ENCODE measurements around the gene ARL4C.
A peak's percentile ranks its signal among the peaks of the same experiment; 100 is the strongest.

The ARL4C gene, protein sequence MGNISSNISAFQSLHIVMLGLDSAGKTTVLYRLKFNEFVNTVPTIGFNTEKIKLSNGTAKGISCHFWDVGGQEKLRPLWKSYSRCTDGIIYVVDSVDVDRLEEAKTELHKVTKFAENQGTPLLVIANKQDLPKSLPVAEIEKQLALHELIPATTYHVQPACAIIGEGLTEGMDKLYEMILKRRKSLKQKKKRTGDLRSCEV

DNA sequence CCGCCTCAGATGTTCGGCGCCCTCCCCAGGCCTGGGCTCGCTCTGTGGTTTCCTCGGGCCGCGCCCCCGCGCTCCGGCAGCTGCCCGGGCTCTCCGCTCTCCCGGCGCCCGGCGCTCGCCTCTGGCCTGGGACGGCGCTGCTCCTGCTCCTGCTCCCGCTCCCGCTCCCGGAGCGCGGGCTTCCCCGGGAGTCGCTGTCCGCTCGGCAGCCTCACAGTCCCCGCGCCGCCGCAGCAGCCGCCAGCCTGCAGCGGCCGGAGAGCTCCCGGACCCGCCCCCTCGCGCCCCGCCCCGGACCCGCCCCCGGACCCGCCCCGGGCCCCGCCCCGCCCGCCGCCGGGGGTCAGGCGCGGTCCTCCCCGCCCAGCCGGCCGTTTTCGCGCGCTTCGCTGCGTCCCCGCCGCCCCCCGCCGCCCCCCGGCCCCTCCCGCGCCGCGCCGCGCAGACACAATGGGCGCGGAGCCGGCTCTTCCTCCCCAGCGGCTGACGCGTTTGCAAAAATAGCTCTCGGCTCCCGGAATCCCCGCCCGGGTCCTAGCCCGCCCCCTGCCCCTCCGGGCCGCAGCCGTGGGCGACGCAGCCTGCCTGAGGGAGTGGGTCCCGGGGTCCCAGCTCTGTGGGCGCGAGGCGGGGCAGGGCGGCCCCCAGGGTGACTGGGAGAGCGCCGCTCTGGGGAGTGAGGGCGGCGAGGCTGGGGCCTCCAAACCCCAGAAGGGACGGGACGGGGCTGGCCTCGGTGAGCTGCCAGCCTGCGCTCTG lies at the start of gene ARL4C:
ARL4C (minus strand) TSS at position 247 of the 759 bp plus-strand sequence. CDS start 495 bp downstream, outside the sequence.
- peak; percentile 57 for DNase-seq

DNA sequence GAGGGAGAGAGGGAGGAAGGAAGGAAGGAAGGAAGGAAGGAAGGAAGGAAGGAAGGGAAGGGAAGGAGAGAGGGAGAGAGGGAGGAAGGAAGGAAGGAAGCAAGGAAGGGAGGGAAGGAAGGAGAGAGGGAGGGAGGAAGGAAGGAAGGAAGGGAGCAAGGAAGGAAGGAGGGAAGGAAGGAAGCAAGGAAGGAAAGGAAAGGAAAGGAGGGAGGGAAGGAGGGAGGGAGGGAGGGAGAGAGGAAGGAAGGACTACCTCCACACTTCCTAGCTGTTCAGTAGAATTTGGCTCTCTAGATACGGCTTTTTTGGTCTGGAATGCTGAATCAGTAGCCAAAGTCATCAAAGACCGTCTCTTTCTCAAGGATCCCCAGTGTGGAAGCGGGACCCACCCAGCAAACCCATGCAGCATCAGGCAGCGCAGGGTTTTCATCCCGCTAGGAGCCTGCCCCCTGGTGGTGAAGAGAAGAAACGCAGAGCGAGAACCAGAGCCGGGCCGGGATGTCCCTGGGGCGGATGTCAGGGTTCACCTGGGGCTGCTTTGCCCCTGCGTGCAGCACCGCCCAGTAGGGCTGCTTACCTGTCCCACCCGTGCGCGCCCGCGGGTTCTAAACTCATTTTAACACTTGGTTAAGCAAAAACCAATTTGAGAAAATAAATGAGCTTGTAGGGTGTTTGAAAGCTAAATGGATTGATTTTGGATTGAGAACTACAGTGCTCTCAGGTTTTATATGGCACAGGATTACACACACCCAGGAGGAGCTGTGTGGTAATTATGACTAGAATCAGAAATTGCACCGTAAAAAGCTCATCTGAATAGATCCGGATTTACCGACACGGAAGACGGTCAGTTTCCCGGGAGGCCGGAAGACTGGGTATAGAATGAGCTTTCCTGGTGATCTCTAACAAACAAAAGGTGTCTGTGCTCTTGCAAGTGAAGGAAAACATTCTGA lies 48.1 kb upstream of the ARL4C start:
- peak; percentile 81 for DNase-seq

DNA sequence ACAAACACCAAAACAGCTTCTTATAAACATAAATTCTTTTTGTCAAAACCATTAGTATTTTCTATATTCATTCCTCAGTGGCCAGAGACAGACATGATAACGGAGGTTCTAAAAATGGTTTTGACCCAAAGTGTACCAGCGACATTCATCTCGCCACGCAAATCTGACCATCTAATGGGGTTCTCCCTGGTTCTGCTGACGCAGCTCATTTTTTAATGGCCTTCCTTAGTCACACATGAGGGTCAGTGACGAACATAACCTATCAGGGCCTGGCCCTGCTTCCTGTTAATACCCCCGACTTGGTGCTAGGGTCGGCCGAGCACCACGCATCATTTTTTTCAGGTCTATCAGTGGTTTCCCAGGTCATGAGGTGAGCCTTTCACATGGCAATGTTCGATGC lies 45.9 kb upstream of the ARL4C start:
- no peak for DNase-seq

DNA sequence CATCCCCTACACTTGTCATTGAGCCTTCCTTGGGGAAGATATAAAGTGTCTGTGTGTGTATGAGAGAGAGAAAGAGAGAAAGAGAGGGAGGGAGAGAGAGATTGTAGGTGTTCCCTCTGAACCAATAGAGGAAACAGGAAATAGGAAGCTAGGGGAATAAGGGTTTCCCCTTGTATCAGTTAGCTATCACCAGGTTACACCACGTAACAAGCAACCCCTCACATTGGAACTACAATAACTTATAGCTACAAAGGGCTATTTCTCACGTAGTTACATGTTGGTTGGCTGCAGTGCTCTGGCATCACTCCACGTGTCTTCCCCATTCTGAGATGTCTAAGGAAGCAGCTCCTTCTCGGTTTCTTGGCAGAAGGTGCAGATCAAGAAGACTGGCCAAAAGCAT lies 41.0 kb upstream of the ARL4C start:
- no peak for DNase-seq

DNA sequence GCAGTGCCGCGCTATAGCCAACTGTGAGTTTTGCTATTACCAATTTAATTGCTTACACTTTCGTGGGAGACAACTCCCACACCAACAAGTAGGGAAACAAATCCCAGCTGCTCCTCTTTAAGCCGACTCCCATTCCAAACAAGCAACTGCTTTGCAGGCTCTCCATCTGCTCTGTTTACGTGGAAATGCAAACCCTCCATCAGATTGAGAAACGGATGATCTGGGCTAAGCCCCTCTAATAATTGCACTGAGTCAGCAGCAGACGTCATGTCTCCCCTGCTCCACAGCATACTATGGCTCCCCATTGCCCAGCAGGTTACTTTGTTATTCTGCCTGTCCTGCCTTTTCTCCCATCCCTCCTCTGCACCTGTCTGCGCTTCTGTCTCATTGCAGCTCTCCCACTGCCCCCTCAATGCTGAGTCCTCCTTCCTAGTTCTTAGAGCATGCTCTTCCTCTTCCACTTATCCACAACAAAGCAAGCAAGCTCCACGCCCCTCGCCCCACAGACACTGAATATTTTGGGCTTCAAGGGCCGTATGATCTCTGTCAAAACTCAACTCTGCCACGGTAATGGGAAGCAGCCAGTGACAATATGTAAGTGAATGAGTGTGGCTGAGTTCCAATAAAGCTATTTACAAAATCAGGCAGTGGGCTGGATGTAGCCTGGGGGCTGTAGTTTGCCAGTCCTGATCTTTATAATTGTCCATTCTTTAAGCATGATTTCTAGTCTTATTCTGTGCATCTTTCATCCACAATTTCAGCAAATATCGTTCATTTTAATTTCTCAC lies 39.5 kb upstream of the ARL4C start:
- no peak for DNase-seq

DNA sequence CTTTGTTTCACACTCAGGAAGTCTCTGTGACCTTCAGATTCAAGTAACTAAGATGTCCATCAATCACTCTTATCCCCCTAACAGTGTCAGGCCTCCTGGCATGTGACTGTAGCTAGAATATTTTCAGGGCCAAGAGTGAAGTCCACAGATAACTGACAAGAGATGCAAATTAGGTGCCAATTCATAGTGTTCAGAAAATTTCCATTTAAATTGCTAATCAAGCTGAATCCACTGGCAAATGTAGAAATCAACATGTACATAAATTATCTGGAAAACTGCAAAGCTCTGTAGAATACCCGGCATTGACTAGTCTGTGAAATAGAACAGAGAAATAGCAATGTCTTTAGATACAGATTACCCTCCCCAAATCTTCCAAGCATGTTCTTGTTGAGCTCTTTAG lies 38.6 kb upstream of the ARL4C start:
- DNase-seq = no peak

DNA sequence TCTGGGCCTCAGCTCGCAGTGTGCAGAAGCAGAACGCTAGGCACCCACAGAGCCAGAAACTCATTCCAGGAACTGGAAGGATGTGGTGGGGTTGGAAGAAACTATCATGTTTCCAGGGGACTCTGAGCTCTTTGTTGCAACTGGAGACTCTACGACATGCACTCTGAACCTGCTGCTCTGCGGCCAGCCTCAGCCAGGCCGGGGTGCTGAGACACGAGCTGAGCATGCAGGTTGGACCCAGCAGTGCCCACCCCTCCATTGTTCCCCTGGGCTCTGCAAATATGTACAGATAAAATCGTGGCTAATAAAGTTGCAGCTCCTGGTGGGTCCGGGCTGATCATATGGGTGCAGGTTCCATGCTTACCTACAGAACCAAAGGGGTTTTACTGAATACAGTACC lies 37.6 kb upstream of the ARL4C start:
- DNase-seq = no peak

DNA sequence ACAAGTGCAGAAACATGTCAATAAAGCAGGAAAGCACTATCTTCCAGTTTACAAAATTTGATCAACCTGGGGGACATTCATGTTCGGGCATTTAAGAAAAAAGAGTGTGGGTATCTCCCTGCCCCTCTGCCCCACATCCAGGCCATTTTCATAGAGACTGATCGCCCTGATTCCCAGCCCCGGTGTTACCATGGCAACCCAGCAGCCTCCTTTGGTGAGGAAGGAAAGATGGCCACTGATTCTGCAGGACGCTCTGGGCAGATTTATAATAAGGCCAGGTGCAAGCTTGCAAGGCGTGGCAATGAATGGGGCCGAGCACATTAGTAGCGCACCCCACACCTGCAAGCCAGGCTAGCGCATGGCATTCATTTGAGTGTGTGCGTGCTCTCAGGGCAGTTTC lies 36.7 kb upstream of the ARL4C start:
- DNase-seq = no peak

DNA sequence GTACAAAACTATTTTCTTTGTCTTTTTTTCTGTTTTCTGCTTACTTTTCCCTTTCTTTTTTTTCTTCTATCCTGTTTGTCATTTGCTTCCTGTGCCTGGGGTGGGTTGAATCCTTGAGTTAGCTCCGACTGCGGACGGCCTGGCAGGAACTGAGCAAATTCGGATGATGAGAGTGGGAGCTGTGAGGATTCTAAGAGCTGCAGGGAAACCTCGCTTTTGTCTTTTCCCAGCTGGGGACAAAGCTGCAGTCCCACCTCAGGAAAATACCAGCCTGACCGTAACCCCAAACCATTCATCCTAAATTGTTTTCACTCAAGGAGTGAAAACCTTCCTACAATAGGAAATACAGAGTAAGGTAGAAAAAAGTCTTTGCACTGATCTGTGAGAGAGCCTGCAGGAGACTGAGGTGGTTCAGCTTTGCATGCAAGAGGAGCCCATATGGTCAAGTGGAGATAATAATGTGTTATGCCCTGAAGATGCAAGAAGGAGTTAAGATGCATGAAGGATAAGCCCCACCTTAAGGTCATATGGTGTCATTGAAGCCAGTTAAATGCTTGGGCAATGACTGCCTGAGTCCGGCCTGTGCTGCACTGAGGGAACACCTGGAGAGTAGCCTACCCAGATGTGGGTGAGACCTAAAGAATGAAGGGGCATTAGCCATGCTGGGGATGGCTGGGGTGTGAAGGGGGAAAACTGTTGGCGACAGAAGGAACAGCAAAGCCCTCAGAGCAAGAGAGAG lies 31.7 kb upstream of the ARL4C start:
- DNase-seq = no peak

DNA sequence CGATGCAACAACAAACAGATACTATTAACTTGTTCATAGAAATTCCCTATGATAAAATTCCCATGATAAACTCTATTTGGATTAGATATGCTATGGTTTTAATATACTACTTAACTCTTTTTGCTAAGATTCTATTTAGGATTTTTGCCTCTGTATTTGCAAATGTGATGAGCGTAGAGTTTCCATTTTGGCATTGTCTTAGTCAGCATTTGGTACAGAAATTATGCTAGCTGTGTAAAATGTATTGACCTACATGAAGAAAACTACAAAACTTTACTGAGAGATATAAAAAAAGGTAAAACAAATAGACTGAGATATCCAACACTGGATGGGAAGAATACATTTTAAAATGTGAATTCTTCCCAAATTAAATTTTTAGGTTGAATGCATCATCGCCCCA lies 29.8 kb upstream of the ARL4C start:
- DNase-seq = no peak

DNA sequence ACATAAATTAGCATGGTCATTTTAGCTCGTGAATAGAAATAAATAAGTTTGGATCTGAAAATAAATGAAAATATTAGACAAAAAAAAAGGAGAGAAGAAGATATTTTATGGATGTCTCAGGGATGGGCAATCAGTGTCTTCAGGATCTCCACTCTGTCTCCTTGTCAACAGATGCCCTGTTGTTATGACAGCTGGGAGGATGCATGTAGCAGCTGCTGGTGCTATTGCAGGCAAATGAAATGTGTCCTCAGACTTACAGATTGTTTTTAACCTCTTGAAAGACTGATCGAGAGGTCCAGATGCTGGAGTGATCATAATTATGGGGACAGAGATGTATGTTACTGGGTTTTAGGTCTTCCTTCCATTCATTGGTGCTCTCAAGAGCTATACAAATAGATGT lies 24.7 kb upstream of the ARL4C start:
- no peak for DNase-seq

DNA sequence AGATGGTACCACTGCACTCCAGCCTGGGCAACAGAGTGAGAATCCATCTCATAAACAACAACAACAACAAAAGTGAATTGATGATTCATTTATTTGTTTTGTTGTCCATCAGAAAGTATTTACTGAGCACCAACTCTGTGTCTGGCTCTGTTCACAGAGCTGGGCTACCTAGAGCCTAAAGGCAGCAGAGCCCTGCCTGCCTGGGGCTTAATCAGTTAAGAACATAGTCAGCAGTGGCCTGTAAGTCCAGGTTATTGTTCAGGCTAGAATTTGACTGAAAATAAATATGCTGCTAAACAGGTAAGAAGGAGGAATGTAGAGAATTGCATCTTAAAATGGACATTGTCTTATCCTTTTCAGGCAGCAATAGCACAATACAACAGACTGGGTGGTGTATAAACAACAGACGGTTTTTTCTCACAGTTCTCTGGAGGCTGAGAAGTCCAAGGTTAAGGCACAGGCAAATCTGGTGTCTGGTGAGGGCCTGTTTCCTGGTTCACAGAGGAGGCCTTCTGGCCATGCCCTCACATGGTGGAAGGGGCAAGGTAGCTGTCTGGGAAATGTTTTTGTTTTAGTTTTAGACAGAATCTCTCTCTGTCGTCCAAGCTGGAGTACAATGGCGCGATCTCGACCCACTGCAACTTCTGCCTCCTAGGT lies 22.2 kb upstream of the ARL4C start:
- DNase-seq = no peak

DNA sequence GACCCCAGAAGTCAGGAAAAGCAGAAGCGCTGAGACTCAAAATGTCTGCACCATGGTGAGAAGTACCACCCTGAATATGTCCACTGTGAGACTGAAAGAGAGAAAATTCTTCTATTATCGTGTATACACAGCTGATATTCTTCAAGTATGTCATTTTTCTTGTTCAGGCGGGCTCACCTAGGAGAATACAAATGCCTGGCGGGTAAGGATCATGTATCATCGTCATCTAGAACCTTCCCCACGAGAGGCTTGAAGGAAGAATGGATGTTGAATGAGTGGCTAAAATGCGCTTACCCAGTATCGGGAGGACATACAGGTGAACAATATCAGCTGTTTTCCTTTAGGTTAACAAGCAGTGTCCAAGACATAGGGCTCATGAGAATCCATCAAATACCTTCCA lies 21.1 kb upstream of the ARL4C start:
- DNase-seq = no peak

DNA sequence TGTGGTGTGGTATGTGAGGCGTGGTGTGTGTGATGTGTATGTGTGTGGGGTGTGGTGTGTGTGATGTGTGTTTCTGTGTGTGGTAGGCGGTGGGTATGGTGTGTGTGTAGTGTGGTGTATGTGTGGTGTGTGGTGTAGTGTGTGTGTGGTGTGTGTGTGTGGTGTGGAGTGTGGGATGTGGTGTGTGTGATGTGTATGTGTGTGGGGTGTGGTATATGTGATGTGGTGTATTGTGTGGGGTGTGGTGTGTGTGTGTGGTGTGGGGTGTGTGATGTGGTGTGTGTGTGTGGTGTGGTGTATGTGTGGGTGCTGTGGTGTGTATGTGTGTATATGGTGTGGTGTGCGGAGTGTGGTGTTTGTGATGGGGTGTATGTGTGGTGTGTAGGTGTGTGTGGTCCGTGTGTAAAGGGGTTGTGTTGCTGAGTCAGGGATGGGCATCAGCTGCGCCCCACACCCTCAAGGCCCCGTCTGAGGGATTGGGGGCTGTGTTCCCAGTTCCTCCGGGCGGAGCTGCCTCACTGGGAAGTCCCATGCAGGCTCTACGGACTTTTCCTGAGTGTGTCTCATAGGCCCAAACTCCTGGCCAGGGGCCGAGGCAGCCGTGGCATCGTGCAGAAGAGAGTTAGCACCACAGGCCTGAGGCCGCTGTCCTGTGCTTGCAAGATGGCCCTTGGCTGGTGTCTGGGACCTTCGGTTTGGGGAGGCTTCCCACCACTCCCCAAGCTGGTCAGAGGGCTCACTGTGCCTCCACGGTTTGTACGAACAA lies 18.2 kb upstream of the ARL4C start:
- no peak for DNase-seq

DNA sequence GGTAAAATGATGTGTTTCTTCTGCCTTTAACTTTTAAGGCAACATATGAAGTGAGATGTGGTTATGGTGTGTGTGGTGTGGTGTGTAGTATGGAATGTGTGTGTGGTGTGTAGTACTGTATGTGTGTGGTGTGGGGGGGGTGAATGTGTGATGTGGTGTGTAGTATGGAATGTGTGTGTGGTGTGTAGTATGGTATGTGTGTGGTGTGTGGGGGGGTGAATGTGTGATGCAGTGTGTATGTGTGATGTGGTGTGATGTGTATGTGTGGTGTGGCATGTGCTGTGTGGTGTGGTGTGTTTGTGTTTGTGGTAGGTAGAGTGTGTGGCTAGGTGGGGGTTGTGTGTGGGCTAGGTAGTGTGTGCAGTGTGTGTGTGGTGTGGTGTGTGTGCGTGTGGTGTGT lies 17.2 kb upstream of the ARL4C start:
- no peak for DNase-seq

DNA sequence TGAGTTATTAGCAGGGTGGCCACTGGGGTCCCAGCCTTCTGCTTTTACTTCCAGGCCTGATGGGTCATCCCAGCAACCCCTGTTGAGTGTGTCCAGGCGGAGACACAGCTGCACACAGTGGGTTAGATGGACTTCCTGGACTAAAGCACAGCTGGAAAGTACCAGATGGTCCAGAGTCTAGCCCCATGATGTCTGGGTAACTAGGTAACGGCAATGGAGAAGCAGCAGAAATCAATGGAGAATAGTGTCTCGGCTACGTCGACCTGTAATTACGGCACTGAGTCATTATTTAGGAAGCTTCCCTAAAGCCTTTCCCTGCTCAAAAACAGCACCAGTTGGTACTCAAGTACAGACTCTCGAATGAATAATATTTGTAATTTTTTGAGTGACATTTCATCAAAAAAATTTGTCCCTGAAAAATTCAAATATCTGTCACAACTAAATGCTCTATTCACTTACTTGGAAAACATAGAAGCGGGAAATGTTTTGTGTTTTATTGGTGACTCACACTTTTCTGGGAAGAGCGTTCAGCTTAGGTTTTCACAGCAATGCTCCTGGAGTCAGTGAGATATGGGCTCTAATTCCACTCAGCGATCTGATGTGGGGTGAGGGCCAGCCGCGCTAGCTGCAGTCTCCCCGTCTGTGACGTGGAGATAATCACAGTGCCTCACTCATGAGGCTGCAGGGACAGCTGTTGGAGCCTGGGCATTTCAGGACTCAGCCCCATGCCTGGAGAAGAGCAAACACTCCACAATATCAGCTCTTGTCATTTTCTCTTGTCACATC lies 16.2 kb upstream of the ARL4C start:
- no peak for DNase-seq

DNA sequence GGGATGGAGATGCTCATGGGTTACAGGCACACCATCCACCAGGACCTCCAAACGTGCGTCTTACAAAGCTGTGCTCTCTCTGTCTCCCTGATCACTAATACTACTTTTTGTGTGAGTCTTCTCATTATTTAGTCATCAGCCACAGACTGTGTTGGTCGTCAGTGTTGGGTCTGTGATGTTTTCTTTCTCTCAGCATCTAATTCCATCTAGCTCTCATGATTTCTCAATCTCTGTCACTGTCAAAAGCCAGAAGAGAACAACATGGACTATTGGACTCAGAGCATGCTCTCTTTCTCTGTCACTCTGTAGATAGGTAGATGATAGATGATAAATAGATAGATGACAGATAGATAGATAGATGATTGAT lies 6.0 kb upstream of the ARL4C start:
- no peak for DNase-seq

DNA sequence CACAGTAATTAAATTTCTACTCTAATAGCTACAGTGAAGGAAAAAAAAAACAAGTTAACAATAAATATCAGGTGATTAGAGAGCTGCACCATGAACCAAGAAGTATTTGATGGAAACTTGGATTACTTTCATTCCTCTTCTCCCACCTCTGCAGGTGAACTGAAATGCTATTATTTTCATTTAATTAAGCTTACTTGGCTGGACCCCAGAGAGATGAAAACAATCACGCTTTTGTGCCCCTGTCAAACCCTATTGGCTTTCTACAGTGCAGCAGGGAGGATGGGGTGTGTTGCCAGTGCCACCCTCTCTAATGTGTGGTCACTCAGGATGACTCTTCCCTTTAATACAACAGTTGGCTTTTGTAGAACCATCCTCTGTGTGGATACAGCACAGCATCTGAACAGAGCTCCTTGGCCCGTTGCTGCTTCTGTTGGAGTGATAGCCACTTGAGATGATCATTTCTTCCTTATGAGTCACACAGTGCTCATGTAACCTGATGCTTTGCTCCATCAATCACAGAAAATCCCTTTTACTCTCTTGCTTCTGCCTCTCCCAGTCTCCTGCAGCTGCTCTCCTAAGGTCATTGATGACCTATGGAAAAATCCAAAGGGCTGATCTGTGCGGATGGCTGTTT lies 5.5 kb upstream of the ARL4C start:
- no peak for DNase-seq

DNA sequence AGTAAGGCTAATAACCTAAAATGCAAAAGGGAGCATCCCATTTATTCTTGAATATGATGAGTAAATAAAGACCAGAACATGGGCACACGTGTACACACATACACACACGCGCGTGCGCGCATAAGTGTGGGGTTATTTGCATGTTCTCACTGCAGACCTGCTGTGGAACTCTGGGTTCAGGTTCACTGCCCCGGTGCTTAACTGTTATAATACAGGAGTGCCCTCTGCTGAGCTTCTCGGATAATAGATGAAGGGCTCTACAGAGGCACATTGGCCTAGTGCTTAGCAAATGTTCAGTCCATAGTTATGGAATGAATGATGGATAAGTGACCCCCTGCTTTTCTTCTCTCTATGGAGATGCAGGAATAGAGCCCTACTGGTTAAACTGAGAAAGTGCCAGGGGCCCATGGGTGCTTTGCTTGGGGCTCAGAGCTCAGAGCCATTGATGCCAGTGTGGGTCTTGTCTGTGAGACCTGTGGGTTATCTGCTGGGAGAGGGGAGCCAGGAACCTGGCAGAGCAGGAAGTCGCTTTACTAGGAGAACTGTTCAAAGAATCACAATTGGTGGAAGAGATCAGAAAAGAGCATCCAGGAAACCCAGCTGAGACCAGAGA lies 3.6 kb upstream of the ARL4C start:
- peak; percentile 64 for DNase-seq
